ENCODE data around the gene EYS. TPM values are rescaled to one million over a fixed set of nuclear protein-coding genes. Genes with fewer than 3 reads are reported as not detected.

The EYS gene
- total RNA-seq, 1 experiment from 2014 or later: not detected

DNA sequence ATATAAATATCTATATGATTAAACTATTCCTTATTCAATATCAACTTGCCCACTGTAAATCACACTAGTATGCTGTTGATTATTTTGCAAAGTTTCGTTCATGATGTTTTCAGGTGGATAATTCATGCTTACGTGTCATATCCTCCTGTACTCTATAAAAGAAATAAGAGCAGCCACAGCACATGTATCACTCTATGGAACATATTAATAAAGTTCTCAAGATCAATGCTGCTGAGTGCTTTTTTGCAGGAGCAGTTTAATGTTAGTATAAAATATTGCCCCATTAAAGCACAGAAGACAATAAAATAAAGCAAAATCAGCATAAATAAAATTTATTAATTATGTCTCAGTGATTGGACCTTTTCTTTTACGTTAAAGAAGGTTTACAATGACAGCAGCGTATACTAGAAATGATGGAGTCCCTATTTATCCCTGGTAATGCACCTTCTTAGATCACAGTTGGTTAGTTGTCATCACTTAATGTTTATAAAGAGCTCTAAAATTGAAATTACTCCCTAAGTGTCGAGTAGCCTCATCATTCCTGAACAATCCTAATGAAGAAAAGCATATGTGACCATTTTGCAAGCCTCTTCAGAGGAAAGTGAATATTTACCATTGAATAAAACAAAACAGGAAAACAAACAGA is 517.7 kb downstream of the EYS start (continued):
- TF ChIP-seq POLR2A (IDR thresholded peaks at IDR 0.05; ENCODE audit: borderline replicate concordance, extremely low read depth, insufficient read depth, insufficient read length) (no peak), ZFX (IDR thresholded peaks at IDR 0.05) (no peak), SIN3A (IDR thresholded peaks at IDR 0.05; ENCODE audit: low read depth) (no peak), EZH2 (IDR thresholded peaks at IDR 0.05) (no peak), EZH2phosphoT487 (IDR thresholded peaks at IDR 0.05; ENCODE audit: borderline replicate concordance) (no peak), CEBPB (IDR thresholded peaks at IDR 0.05; ENCODE audit: low read depth) (no peak), CBX3 (IDR thresholded peaks at IDR 0.05; ENCODE audit: low read depth) (no peak), FOSL1 (IDR thresholded peaks at IDR 0.05; ENCODE audit: low read depth) (no peak), TCF7L2 (IDR thresholded peaks at IDR 0.05; ENCODE audit: borderline replicate concordance, extremely low read depth, insufficient read depth, insufficient read length) (no peak), ELF1 (IDR thresholded peaks at IDR 0.05; ENCODE audit: borderline replicate concordance, low read depth) (no peak)
- TF ChIP-seq, protein P1, sequence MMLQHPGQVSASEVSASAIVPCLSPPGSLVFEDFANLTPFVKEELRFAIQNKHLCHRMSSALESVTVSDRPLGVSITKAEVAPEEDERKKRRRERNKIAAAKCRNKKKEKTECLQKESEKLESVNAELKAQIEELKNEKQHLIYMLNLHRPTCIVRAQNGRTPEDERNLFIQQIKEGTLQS (IDR thresholded peaks at IDR 0.05): no peak
- TF ChIP-seq, protein P2, sequence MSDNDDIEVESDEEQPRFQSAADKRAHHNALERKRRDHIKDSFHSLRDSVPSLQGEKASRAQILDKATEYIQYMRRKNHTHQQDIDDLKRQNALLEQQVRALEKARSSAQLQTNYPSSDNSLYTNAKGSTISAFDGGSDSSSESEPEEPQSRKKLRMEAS (IDR thresholded peaks at IDR 0.05): no peak

DNA sequence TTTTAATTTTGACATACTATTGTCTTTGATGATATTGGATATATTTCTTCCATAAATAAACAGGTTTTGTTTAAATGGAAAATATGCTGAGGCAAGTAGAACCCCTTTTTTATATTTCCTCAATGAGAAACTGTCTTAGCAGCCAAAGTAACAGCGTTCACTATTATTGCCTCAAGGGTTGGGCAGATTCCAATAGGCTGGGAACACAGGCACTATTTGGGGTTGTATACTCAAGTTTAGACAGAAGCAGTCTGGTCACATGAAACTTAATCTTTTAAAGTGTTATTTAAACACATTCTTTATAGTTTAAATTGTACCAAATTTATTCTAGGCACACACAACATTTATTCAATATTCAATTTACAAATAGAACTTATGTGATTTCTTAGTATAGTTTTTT is 520.2 kb downstream of the EYS start:
- DNase-seq (ENCODE audit: low read depth, low spot score): no peak
- BruUV-seq (replicated peaks): no TSS peak
- H4K20me1 ChIP-seq (ENCODE audit: insufficient read depth): no peaks in the 10 kb centered on the region
- H3K79me2 ChIP-seq (ENCODE audit: insufficient read depth, low read length): no peaks in the 10 kb centered on the region
- no peak for TF ChIP-seq ZFX (IDR thresholded peaks at IDR 0.05)
- no peak for TF ChIP-seq FOSL1 (IDR thresholded peaks at IDR 0.05; ENCODE audit: low read depth)
- no peak for TF ChIP-seq SRF (IDR thresholded peaks at IDR 0.05; ENCODE audit: low read depth)
- TF ChIP-seq CBX3 (IDR thresholded peaks at IDR 0.05; ENCODE audit: low read depth): no peak
- no peak for TF ChIP-seq JUND (IDR thresholded peaks at IDR 0.05)
- no peak for TF ChIP-seq EZH2 (IDR thresholded peaks at IDR 0.05)
- no peak for TF ChIP-seq EGR1 (IDR thresholded peaks at IDR 0.05; ENCODE audit: low read depth)
- no peak for TF ChIP-seq POLR2AphosphoS5 (IDR thresholded peaks at IDR 0.05; ENCODE audit: low read depth, low read length)
- TF ChIP-seq ZNF274 (IDR thresholded peaks at IDR 0.05; ENCODE audit: low read depth, low read length): no peak
- TF ChIP-seq, protein P2 (IDR thresholded peaks at IDR 0.05): no peak
- no peak for TF ChIP-seq CEBPB (IDR thresholded peaks at IDR 0.05; ENCODE audit: low read depth)
- no peak for TF ChIP-seq YY1 (IDR thresholded peaks at IDR 0.05; ENCODE audit: extremely low read depth, insufficient replicate concordance, low read depth, low read length)
- TF ChIP-seq SP1 (IDR thresholded peaks at IDR 0.05; ENCODE audit: low read depth): no peak
- TF ChIP-seq, protein P3, sequence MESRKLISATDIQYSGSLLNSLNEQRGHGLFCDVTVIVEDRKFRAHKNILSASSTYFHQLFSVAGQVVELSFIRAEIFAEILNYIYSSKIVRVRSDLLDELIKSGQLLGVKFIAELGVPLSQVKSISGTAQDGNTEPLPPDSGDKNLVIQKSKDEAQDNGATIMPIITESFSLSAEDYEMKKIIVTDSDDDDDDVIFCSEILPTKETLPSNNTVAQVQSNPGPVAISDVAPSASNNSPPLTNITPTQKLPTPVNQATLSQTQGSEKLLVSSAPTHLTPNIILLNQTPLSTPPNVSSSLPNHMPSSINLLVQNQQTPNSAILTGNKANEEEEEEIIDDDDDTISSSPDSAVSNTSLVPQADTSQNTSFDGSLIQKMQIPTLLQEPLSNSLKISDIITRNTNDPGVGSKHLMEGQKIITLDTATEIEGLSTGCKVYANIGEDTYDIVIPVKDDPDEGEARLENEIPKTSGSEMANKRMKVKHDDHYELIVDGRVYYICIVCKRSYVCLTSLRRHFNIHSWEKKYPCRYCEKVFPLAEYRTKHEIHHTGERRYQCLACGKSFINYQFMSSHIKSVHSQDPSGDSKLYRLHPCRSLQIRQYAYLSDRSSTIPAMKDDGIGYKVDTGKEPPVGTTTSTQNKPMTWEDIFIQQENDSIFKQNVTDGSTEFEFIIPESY (IDR thresholded peaks at IDR 0.05; ENCODE audit: extremely low read depth, insufficient replicate concordance, low read length): no peak
- TF ChIP-seq RAD21 (IDR thresholded peaks at IDR 0.05; ENCODE audit: low read depth): no peak
- ChIA-PET CTCF (no interaction called here), RAD21 (ENCODE audit: low non-redundant PET in 1 of 2, low total read pairs in 2 of 2, uncharacterized antibody in 2 of 2, unreplicated experiment in 2 of 2) (no interaction called here), POLR2A (no interaction called here)
- H3K9ac ChIP-seq (ENCODE audit: low read length): no peak overlapping the region
- H3K9me3 ChIP-seq (ENCODE audit: control insufficient read depth in 1 of 2, insufficient read depth in 1 of 2, low read depth in 1 of 2, low read length in 2 of 2): peaks cover 0 to 19% of the 10 kb centered on the region in 2 experiments; a peak in 2 of 4 replicates
- no peak overlapping the region for H3K4me3 ChIP-seq (replicated peaks in 1 of 2; ENCODE audit: low read depth in 1 of 2, low read length in 2 of 2)
- H3K27ac ChIP-seq (ENCODE audit: low read depth, low read length): no peak overlapping the region
- H2AFZ ChIP-seq (ENCODE audit: low read depth, low read length, poor library complexity, severe bottlenecking): no peak overlapping the region
- no peak for ATAC-seq
- H3K36me3 ChIP-seq (ENCODE audit: control insufficient read depth in 1 of 2, insufficient read depth in 2 of 2, low read length in 2 of 2): no peaks in the 10 kb centered on the region
- no peaks in the 10 kb centered on the region for H3K27me3 ChIP-seq (ENCODE audit: insufficient read depth, low read length)
- no peak overlapping the region for H3K4me2 ChIP-seq (ENCODE audit: low read length)
- intact Hi-C loops (cut with micrococcal nuclease): no loop called here
- no peaks in the 10 kb centered on the region for H3K4me1 ChIP-seq (ENCODE audit: control insufficient read depth in 1 of 2, insufficient read depth in 2 of 2, low read length in 2 of 2)
- no peaks in the 10 kb centered on the region for H3K9me2 ChIP-seq (ENCODE audit: insufficient read depth)
